ENCODE results near the gene MAD1L1. TPM values are rescaled to one million over a fixed set of nuclear protein-coding genes. Genes with fewer than 3 reads are reported as not detected.

The MAD1L1 gene
- total and polyA plus RNA-seq, 2 donors (not counting 3 experiments of a cell fraction or from before 2014, with no cell fraction given), result 34.1 to 42.3 TPM

DNA sequence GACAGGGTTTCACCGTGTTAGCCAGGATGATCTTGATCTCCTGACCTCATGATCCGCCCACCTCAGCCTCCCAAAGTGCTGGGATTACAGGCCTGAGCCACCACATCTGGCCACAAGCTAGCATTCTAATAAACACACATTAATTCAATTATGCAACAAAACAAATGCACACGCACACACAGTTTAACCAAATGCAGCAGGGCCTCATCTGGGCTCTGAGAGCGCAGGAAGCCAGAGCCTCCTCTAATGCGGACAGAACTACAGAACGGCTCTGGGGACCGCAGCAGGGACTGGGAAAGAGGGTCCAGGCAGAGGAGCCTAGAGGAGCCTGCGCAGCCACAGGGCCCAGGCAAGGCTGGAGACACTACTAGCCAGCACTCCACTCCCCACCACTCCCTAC, 3.8 kb downstream of the MAD1L1 start:
- TF ChIP-seq FOS (IDR thresholded peaks at IDR 0.05; ENCODE audit: borderline replicate concordance, insufficient read depth, low read length) (no peak), EZH2 (IDR thresholded peaks at IDR 0.05; ENCODE audit: borderline replicate concordance, low read depth, low read length, severe bottlenecking) (no peak), JUN (IDR thresholded peaks at IDR 0.05; ENCODE audit: borderline replicate concordance, insufficient read depth, insufficient read length, low read depth) (no peak), POLR2AphosphoS5 (IDR thresholded peaks at IDR 0.05; ENCODE audit: insufficient read depth, low read depth, low read length) (no peak), POLR2A (IDR thresholded peaks at IDR 0.05; ENCODE audit: low read depth, low read length) (no peak), GATA2 (IDR thresholded peaks at IDR 0.05; ENCODE audit: insufficient read depth, insufficient read length, low read depth, low read length) (no peak), MYC (IDR thresholded peaks at IDR 0.05; ENCODE audit: low read depth, low read length) (no peak)
- TF ChIP-seq, protein P1, sequence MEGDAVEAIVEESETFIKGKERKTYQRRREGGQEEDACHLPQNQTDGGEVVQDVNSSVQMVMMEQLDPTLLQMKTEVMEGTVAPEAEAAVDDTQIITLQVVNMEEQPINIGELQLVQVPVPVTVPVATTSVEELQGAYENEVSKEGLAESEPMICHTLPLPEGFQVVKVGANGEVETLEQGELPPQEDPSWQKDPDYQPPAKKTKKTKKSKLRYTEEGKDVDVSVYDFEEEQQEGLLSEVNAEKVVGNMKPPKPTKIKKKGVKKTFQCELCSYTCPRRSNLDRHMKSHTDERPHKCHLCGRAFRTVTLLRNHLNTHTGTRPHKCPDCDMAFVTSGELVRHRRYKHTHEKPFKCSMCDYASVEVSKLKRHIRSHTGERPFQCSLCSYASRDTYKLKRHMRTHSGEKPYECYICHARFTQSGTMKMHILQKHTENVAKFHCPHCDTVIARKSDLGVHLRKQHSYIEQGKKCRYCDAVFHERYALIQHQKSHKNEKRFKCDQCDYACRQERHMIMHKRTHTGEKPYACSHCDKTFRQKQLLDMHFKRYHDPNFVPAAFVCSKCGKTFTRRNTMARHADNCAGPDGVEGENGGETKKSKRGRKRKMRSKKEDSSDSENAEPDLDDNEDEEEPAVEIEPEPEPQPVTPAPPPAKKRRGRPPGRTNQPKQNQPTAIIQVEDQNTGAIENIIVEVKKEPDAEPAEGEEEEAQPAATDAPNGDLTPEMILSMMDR (IDR thresholded peaks at IDR 0.05; ENCODE audit: extremely low read depth in 1 of 2, insufficient read depth in 1 of 2, low read depth in 1 of 2, low read length in 2 of 2), result no peak
- TF ChIP-seq, protein P2, sequence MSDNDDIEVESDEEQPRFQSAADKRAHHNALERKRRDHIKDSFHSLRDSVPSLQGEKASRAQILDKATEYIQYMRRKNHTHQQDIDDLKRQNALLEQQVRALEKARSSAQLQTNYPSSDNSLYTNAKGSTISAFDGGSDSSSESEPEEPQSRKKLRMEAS (IDR thresholded peaks at IDR 0.05; ENCODE audit: insufficient read depth, insufficient read length), result no peak
- Histone ChIP-seq H3K36me3 (ENCODE audit: control insufficient read depth in 2 of 2, extremely low read depth in 1 of 2, insufficient read depth in 2 of 2, low read length in 2 of 2) (peaks cover 4 to 19% of the 10 kb centered on the region in 2 experiments), H3K4me1 (ENCODE audit: control insufficient read depth, extremely low read depth, insufficient read depth, low read length) (peaks cover 14% of the 10 kb centered on the region), H4K20me1 (replicated peaks; ENCODE audit: control insufficient read depth, extremely low read depth, insufficient read depth, low read length) (no peaks in the 10 kb centered on the region), H3K9me1 (replicated peaks; ENCODE audit: control insufficient read depth, extremely low read depth, insufficient read depth, low read length) (no peaks in the 10 kb centered on the region), H3K9ac (replicated peaks; ENCODE audit: extremely low read depth, insufficient read depth, low read length) (no peak overlapping the region), H3K27ac (ENCODE audit: insufficient read depth, low read depth, low read length) (no peak overlapping the region), H3K4me3 (replicated peaks in 1 of 3; ENCODE audit: insufficient read depth in 1 of 3, low read depth in 1 of 3, low read length in 3 of 3) (no peak overlapping the region), H2AFZ (ENCODE audit: low read depth, low read length) (no peak overlapping the region), H3K4me2 (ENCODE audit: insufficient read depth, low read length) (no peak overlapping the region), H3K27me3 (ENCODE audit: control insufficient read depth in 2 of 2, insufficient read depth in 2 of 2, low read length in 2 of 2) (no peaks in the 10 kb centered on the region), H3K79me2 (ENCODE audit: control insufficient read depth, insufficient read depth, low read length) (peaks cover 25% of the 10 kb centered on the region), H3K9me3 (replicated peaks; ENCODE audit: control insufficient read depth, insufficient read depth, low read length) (no peaks in the 10 kb centered on the region)
- no TSS peak for BruUV-seq (replicated peaks)
- POLR2A ChIA-PET, result interaction anchor here (0.6 kb wide), 1 partner anchor 189 kb away, joined by 4 read pairs; no protein-coding TSS in a partner anchor
- CTCF ChIA-PET, result interaction anchor here (1.1 kb wide), 1 partner anchor 119 kb away, joined by 4 read pairs; no protein-coding TSS in a partner anchor
- intact Hi-C loops (cut with micrococcal nuclease) (no loop called here), dilution Hi-C loops (cut with MboI; ENCODE audit: extremely low pct_ligation_motif_present, low sequenced_read_pairs) (no loop called here)
- no peak for DNase-seq (ENCODE audit: low read depth, low spot score)
- no peak for FAIRE-seq
